GM18868 (cell line): ENCODE data around the gene PIGV.
A peak's percentile ranks its signal among the peaks of the same experiment; 100 is the strongest.
"Not testable (repeated sequence)": the region's sequence is repeated elsewhere in the genome, so short reads cannot be mapped to it uniquely, and the experiment has no call there.

Experiments
- ATAC-seq: cut with Tn5 transposase; IDR thresholded peaks from one replicate; pipeline ENCODE4 v1.9.1; 2021; ENCODE audit warnings: mild to moderate bottlenecking, moderate library complexity; ENCODE audit not compliant: unreplicated experiment

PIGV gene

GRCh38 chr1:26831546-26832248 lies 43.9 kb downstream of the PIGV start:
- ATAC-seq, result no peak

DNA sequence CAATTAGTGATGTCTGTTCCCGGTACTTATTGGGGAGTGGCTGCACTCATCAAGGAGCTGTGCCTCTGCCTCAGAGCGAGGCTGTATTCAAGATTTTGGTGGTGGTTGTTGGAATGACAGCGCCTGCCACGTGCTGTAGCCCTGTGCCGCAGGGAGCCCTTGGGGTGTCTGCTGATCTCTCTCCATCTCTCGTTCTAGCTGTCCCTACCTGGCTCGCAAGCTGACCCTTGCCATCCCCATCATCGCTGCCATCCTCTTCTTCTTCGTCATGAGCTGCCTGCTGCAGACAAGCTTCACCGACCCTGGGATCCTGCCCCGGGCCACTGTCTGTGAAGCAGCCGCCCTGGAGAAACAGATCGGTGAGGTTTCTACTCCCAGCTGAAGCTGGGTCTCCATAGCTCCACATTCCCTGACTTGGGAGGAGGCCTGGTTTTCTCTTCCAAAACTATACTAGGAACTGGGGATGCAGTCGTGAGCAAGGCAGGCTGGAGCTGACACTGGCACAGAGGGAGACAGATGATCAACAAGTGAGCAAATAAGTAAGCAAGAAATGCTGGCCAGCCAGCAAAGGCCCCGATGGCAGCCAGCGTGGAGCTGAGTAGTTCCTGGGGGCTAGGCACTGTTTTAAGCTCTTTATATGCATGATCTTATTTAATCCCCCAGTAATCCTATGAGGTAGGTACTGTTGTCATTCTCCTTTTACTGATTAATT lies 44.7 kb downstream of the PIGV start:
- ATAC-seq, result no peak

GRCh38 chr1:26833432-26834405 lies 46.0 kb downstream of the PIGV start:
- ATAC-seq, result peak; percentile 90

GRCh38 chr1:26837665-26838064 lies 49.9 kb downstream of the PIGV start:
- ATAC-seq, result not testable (repeated sequence)

- ATAC-seq, result peak; percentile 91
Measured at GRCh38 chr1:26838474-26839338, 51.0 kb downstream of the PIGV start.

DNA sequence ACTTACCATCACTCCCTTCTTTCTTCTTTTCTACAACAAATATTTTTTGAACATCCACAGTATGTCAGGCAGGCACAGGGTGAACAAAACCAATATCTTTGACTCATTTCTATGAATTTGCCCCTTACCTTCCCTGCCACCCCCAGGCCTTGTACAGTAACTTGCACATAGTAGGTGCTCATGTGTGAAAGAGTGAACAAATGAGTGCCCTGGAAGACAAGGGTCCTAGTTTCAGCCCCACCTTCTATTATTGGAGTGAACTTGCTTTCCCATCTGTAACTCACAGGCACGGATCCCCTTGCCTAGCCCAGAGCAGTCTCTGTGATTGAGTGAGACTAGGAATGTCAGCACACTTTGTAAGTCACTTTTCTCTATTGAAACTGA lies 51.6 kb downstream of the PIGV start:
- peak; percentile 18 for ATAC-seq

- ATAC-seq, result no peak
Measured at GRCh38 chr1:26839779-26840178, 52.0 kb downstream of the PIGV start.

GRCh38 chr1:26844424-26845196 lies 56.9 kb downstream of the PIGV start:
- ATAC-seq, result no peak

GRCh38 chr1:26847826-26848225 lies 60.1 kb downstream of the PIGV start:
- ATAC-seq, result not testable (repeated sequence)
